Measurements from ENCODE around the gene NIPAL1. TPM values are rescaled to one million over a fixed set of nuclear protein-coding genes. Genes with fewer than 3 reads are reported as not detected.

The NIPAL1 gene
- total RNA-seq, 2 donors from 2014 or later, result 1.0 to 1.6 TPM

DNA sequence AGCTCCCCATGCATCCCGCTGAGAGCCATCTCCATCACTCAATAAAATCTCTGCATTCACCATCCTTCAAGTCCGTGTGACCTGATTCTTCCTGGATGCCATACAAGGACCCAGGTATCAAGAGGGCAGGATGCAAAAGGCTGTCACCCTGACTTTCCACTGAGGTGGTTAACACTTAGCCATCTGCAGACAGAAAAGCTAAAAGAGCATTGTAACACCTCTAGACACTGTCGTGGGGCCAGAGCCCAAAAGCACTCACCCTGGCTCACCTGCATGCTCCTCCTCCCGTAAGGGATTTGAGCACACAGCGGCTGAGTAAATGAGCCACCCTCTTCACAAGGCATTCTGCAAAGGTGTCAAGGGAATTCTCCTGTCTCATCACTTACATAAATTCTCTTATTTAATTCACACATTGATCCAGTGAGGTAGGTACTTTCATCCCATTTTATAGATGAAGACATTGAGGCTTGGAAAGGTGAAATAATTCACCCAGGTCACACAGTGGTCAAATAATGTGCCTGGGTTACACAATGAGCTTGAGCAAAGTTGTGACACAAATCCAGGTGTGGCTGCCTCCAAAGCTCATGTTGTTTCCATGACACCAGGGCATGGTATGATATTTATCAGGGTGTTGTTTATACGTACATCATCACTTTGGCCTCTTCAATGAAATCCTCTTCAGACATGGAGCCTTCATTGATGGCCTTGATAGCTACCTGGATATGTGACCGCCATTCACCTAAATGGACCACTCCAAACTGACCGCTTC lies 69.4 kb downstream of the NIPAL1 start:
- intact Hi-C loops (cut with DNase I), result loop anchor here (10.0 kb wide), 1 partner anchor 161 kb away; no protein-coding TSS in a partner anchor
- Histone ChIP-seq H3K27me3 (no peaks in the 10 kb centered on the region), H3K4me1 (no peaks in the 10 kb centered on the region), H3K27ac (no peak overlapping the region), H3K36me3 (replicated peaks in 1 of 2; ENCODE audit: insufficient read depth in 1 of 2, low read depth in 2 of 2) (no peaks in the 10 kb centered on the region), H3K4me3 (no peak overlapping the region), H3K9me3 (no peaks in the 10 kb centered on the region)
- TF ChIP-seq, protein P1, sequence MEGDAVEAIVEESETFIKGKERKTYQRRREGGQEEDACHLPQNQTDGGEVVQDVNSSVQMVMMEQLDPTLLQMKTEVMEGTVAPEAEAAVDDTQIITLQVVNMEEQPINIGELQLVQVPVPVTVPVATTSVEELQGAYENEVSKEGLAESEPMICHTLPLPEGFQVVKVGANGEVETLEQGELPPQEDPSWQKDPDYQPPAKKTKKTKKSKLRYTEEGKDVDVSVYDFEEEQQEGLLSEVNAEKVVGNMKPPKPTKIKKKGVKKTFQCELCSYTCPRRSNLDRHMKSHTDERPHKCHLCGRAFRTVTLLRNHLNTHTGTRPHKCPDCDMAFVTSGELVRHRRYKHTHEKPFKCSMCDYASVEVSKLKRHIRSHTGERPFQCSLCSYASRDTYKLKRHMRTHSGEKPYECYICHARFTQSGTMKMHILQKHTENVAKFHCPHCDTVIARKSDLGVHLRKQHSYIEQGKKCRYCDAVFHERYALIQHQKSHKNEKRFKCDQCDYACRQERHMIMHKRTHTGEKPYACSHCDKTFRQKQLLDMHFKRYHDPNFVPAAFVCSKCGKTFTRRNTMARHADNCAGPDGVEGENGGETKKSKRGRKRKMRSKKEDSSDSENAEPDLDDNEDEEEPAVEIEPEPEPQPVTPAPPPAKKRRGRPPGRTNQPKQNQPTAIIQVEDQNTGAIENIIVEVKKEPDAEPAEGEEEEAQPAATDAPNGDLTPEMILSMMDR (IDR thresholded peaks at IDR 0.05), result no peak
- no peak for TF ChIP-seq POLR2A (IDR thresholded peaks at IDR 0.05)
- DNase-seq (no peak), ATAC-seq (no peak)
- 61 to 62% methylated on average over 8 of the region's 8 CpGs for WGBS, 2 donors

Other genes with a start within 250 kb of the NIPAL1 start
- 1 to 10 TPM in 1 of 2 donors, under 1 TPM in 1; 0.33 to 1.3 TPM for gene CORIN, start 178.7 kb upstream of the NIPAL1 start, total RNA-seq
- gene NFXL1, start 102.2 kb upstream of the NIPAL1 start, total RNA-seq, result 10 to 100 TPM; 14.0 to 14.2 TPM
- gene CNGA1, start 91 bp upstream of the NIPAL1 start, total RNA-seq, result 1 to 10 TPM in 1 of 2 donors, under 1 TPM in 1; 0.33 to 1.8 TPM
- gene TXK, start 117.5 kb downstream of the NIPAL1 start, total RNA-seq, result 1 to 10 TPM in 1 of 2 donors, under 1 TPM in 1; 0.66 to 1.3 TPM

Data from body of pancreas (tissue), 4 donors.